PC-3 (cell line): ENCODE data around the gene FADD. TPM values are rescaled to one million over a fixed set of nuclear protein-coding genes. Genes with fewer than 3 reads are reported as not detected.

ENCODE experiments used
- ATAC-seq: fragments of 200-7000 bp; cut with Tn5 transposase; 2 replicates; pipeline ENCODE4 v1.9.1; 2020; ENCODE audit warnings: mild to moderate bottlenecking, moderate library complexity
- BruUV-seq: library from RNA; stranded (reverse); fragments of 400-500 nt; replicated peaks from 2 replicates; lab custom pipeline; 2021; lab: Mats Ljungman, UMichigan
- CTCF ChIA-PET: fragments of 300-600 bp; sonication (Branson Sonifier 250); formaldehyde crosslinking; loops from one replicate; lab custom pipeline; 2022; ENCODE audit warnings: antibody characterized with exemption; lab: Charles Lee
- POLR2A ChIA-PET: fragments of 300-600 bp; sonication (Branson Sonifier 250); formaldehyde crosslinking; loops from one replicate; lab custom pipeline; 2022; ENCODE audit warnings: antibody characterized with exemption; ENCODE audit not compliant: unreplicated experiment; lab: Charles Lee
- DNase-seq: peaks from one replicate; pipeline ENCODE4 v3.0.0-alpha.2; 2015
- H2AFZ ChIP-seq: fragments of 300-600 bp; sonication (generic); 2 replicates; pipeline ENCODE4 v1.6.0; 2016; ENCODE audit warnings: antibody characterized with exemption, low read length
- H3F3A ChIP-seq: fragments of 300-600 bp; sonication (generic); one replicate; pipeline ENCODE4 v1.6.0; 2017; ENCODE audit warnings: antibody characterized with exemption, low read length, control low read depth, mild to moderate bottlenecking; ENCODE audit not compliant: unreplicated experiment
- H3K27ac ChIP-seq: fragments of 300-600 bp; sonication (generic); 2 replicates; pipeline ENCODE4 v1.5.1; 2016; ENCODE audit warnings: mild to moderate bottlenecking, low read length
- H3K27me3 ChIP-seq: fragments of 300-600 bp; sonication (generic); 2 replicates; pipeline ENCODE4 v1.6.1; 2016; ENCODE audit warnings: low read length, mixed read lengths
- H3K36me3 ChIP-seq: fragments of 300-600 bp; sonication (generic); 2 replicates; pipeline ENCODE4 v1.6.1; 2016; ENCODE audit warnings: low read depth, mixed run types, low read length, mixed read lengths
- H3K4me1 ChIP-seq: fragments of 300-600 bp; sonication (generic); 2 replicates; pipeline ENCODE4 v1.5.1; 2016; ENCODE audit warnings: low read length; ENCODE audit not compliant: insufficient read depth
- H3K4me2 ChIP-seq: fragments of 300-600 bp; sonication (generic); 2 replicates; pipeline ENCODE4 v1.6.0; 2016; ENCODE audit warnings: low read length
- H3K4me3 ChIP-seq: fragments of 300-600 bp; sonication (generic); 2 replicates; pipeline ENCODE4 v1.5.1; 2016; ENCODE audit warnings: mild to moderate bottlenecking, low read length, mixed read lengths
- H3K79me2 ChIP-seq: fragments of 300-600 bp; sonication (generic); 2 replicates; pipeline ENCODE4 v1.6.1; 2017; ENCODE audit warnings: low read length, mixed read lengths
- H3K9ac ChIP-seq: fragments of 300-600 bp; sonication (generic); 2 replicates; pipeline ENCODE4 v1.6.0; 2016; ENCODE audit warnings: mild to moderate bottlenecking, low read length
- H3K9me2 ChIP-seq: fragments of 300-600 bp; sonication (generic); replicated peaks from 2 replicates; pipeline ENCODE4 v1.6.1; 2016; ENCODE audit warnings: mixed run types, low read length, mixed read lengths
- H3K9me3 ChIP-seq: fragments of 300-600 bp; sonication (generic); 2 replicates; pipeline ENCODE4 v1.6.1; 2016; ENCODE audit warnings: low read length, mixed read lengths
- H4K20me1 ChIP-seq: fragments of 300-600 bp; sonication (generic); 2 replicates; pipeline ENCODE4 v1.6.1; 2016; ENCODE audit warnings: low read length, mixed read lengths
- CTCF ChIP-seq: fragments of 300-600 bp; sonication (generic); conservative IDR thresholded peaks from 2 replicates; pipeline ENCODE4 v1.5.1; 2017; ENCODE audit warnings: antibody characterized with exemption, low read depth, mild to moderate bottlenecking, low read length
- EZH2 ChIP-seq: fragments of 300-600 bp; sonication (generic); IDR thresholded peaks from one replicate; pipeline ENCODE4 v1.6.1; 2017; ENCODE audit warnings: antibody characterized with exemption, mild to moderate bottlenecking, low read length; ENCODE audit not compliant: unreplicated experiment
- EZH2phosphoT487 ChIP-seq: fragments of 300-600 bp; sonication (generic); IDR thresholded peaks from 2 replicates; pipeline ENCODE4 v1.6.1; 2018; ENCODE audit warnings: mild to moderate bottlenecking, antibody characterized with exemption, low read length, borderline replicate concordance
- intact Hi-C: fragments of 100-400 bp; cut with micrococcal nuclease; formaldehyde crosslinking; loops from 2 replicates; pipeline ENCODE4 v1.9.0; 2023
- total RNA-seq: library from RNA; depleted of rRNA; stranded (reverse); fragments of >200 nt; gene quantifications from 2 replicates; pipeline ENCODE4 v1.2.3, GENCODE V29; 2014

FADD gene
- total RNA-seq, 1 experiment from 2014 or later, result 79.5 TPM

- no peak overlapping the region for H2AFZ ChIP-seq
- no peaks in the 10 kb centered on the region; the same call in 1 of the 2 replicates for H3K36me3 ChIP-seq
- H3K4me1 ChIP-seq, result peaks cover 8% of the 10 kb centered on the region; the same call in 1 of the 2 replicates
- no peaks in the 10 kb centered on the region for H3K9me2 ChIP-seq
- no peaks in the 10 kb centered on the region for H4K20me1 ChIP-seq
- H3K79me2 ChIP-seq, result no peaks in the 10 kb centered on the region
- ChIA-PET POLR2A (no interaction called here), CTCF (no interaction called here)
- no peak overlapping the region for H3K4me3 ChIP-seq
- H3K9ac ChIP-seq, result no peak overlapping the region
- TF ChIP-seq CTCF (no peak), EZH2phosphoT487 (no peak), EZH2 (no peak)
- peaks cover 6% of the 10 kb centered on the region for H3F3A ChIP-seq
- intact Hi-C loops, result loop anchor here (10.0 kb wide), 2 partner anchors 109 to 249 kb away; no protein-coding TSS in a partner anchor
- no peak for DNase-seq
- H3K27ac ChIP-seq, result no peak overlapping the region
- no peak for ATAC-seq
- no peaks in the 10 kb centered on the region for H3K27me3 ChIP-seq
- BruUV-seq, result no TSS peak
- H3K4me2 ChIP-seq, result no peak overlapping the region
- H3K9me3 ChIP-seq, result no peaks in the 10 kb centered on the region
These were observed 9.4 kb upstream of the FADD start for GRCh38 chr11:70193411-70194292.

- H3K36me3 ChIP-seq, result no peaks in the 10 kb centered on the region
- H3K9ac ChIP-seq, result no peak overlapping the region
- CTCF ChIA-PET, result no interaction called here
- no peak overlapping the region for H3K4me2 ChIP-seq
- H3F3A ChIP-seq, result no peaks in the 10 kb centered on the region
- H3K27me3 ChIP-seq, result no peaks in the 10 kb centered on the region
- H3K27ac ChIP-seq, result no peak overlapping the region
- intact Hi-C loops, result loop anchor here (5.0 to 10.0 kb wide), 3 partner anchors 110 to 488 kb away; no protein-coding TSS in a partner anchor
- DNase-seq (peak; percentile 55), ATAC-seq (peak; percentile 60)
- no peak for TF ChIP-seq EZH2
- TF ChIP-seq EZH2phosphoT487, result no peak
- no peak for TF ChIP-seq CTCF
- no peaks in the 10 kb centered on the region for H3K9me3 ChIP-seq
- H2AFZ ChIP-seq, result no peak overlapping the region
- H3K9me2 ChIP-seq, result no peaks in the 10 kb centered on the region
- H3K79me2 ChIP-seq, result no peaks in the 10 kb centered on the region
- no TSS peak for BruUV-seq
- no peak overlapping the region for H3K4me3 ChIP-seq
- peaks cover 8% of the 10 kb centered on the region; the same call in 1 of the 2 replicates for H3K4me1 ChIP-seq
- no peaks in the 10 kb centered on the region for H4K20me1 ChIP-seq
- POLR2A ChIA-PET, result no interaction called here
These were observed 8.0 kb upstream of the FADD start for GRCh38 chr11:70194792-70195791.
